Hippocampal formation (tissue), 2 donors: ENCODE results near the gene CEP97.
A peak's percentile ranks its signal among the peaks of the same experiment; 100 is the strongest.
"Not testable (repeated sequence)": the region's sequence is repeated elsewhere in the genome, so short reads cannot be mapped to it uniquely, and the experiment has no call there.

Source experiments
- DNase-seq, 2 donors: peaks; one replicate each; lab custom pipeline; 2025; lab: John Stamatoyannopoulos, UW

Gene CEP97

GRCh38 chr3:101701696-101702634 lies 22.4 kb upstream of the CEP97 start:
- no peak for DNase-seq

GRCh38 chr3:101702726-101703125 lies 21.7 kb upstream of the CEP97 start:
- no peak for DNase-seq

GRCh38 chr3:101703169-101703568 lies 21.2 kb upstream of the CEP97 start:
- DNase-seq: no peak

- DNase-seq: not testable (repeated sequence)
These were observed 19.8 kb upstream of the CEP97 start for GRCh38 chr3:101704639-101705038.

DNA sequence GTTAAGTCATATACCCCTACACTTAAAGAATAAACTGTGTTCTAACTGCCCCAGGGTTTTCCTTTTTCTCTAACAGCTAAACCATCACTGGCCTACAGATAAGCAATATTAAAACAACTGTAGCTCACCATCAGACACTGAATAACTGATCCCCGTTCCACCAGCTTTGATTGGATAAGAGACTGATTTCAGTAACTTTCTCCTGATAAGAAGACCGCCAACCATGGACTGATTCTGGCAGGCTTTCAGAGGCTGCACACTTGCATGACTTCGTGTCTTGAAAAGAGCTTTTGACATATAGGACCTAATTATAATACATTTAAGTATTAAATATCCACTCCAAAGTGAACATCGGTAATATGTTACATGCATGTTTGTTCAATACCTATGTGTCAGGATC lies 15.3 kb upstream of the CEP97 start:
- no peak for DNase-seq

DNA sequence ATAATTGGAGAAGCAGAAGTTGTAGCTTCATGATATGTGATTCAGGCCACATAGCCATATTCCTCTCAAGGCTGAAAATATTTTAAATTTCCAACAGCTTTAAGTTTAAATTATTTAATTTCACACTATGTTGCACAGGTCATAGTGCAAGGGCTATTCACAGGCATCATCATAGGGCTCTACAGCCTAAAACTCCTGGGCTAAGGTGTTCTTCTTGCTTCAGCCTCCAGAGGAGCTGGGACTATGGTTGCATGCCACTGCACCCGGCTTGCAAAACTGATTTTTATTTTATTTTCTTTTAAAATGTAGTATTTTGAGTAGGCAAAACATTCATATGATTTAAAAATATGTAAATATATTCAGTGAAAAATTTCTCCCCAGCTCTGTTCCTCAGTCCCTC lies 6.0 kb upstream of the CEP97 start:
- DNase-seq: no peak

DNA sequence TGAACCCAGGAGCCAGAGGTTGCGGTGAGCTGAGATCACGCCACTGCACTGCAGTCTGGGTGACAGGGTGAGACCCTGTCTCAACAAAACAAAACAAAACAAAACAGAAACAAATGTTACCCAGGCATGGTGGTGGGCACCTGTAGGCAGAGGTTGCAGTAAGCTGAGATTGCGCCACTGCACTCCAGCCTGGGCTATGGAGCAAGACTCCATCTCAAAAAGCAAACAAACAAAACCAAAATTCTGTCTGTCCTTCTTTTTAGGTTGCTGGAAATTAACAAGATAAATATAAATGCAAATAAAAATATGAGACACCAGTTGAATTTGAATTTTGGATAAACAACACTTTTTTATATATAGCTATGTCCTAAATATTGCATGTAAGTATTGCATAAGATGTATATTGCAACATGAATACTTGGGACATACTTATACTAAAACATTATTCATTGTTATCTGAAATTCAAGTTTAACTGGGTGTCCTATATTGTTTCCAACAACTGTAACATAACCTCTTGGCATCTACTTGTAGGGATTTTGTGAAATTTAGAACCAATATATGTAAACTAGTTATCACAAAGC lies 4.7 kb upstream of the CEP97 start:
- DNase-seq: no peak

- DNase-seq: no peak
These were observed 3.3 kb upstream of the CEP97 start for GRCh38 chr3:101720851-101721840.

DNA sequence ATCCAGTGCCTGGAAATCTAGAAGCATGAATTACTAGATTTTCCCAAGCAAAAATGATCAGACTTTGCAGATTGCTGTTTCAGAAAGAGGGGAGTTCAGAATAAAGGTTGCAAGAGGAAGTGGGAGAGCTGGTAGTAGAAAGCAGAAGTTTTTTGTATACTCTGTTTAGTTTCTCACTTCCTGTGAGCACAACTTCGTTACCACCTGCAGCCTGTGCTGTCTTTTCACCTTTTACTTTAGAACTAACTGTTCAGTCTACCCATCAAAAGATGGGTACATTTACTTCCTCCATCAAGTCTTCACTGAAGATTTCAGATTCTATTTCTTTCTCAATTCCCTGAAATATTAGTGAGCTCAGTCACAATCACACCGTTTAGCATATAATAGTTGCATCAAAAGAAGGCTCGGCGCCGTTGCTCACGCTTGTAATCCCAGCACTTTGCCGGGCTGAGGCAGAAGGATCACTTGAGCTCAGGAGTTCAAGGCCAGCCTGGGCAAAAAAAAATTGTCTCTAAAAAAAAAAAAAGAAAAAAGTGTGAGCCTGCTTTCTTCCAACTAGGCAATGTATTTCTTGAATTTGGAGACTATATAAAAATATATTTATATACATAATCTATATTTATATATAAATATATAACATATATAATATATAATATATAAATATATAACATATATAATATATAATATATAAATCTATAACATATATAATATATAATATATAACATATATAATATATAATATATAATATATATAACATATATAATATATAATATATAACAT lies 1.8 kb upstream of the CEP97 start:
- DNase-seq: no peak

DNA sequence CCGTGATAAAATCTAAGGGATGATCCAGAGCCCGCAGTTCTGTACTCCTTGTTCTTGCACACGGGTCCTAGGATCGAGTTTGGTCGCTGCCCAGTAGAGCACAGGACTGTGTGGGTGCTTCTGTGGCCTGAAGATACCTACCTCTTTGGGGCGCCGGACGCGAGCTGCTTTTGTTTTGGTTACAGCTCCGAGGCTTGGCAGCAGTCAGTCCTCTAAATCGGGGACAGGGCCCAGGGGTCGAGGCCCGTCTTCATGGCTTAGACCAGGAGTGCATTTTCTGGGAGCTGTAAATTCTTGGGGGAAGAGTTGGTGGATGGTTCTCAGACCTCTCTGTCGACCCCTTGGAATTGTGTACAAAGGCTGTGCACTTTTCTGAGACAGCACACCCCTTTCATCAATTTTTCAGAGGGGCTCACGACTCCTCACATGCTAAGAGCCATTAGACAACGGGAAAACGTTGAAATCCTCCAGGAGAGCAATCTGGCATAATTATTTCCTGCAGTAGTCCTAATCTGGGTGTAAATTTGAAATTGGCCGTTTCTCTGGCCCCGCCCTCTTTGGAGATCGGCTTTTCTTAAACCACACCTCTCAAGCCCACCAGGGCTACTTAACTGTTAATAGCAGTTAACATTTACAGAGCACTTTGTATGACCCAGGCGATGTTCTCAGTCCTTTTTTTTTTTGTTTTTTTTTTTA lies 928 bp downstream of the CEP97 start:
- peak in 1 of 2 donors; percentile 41 for DNase-seq

GRCh38 chr3:101725890-101726275 lies 1.5 kb downstream of the CEP97 start:
- DNase-seq: no peak

DNA sequence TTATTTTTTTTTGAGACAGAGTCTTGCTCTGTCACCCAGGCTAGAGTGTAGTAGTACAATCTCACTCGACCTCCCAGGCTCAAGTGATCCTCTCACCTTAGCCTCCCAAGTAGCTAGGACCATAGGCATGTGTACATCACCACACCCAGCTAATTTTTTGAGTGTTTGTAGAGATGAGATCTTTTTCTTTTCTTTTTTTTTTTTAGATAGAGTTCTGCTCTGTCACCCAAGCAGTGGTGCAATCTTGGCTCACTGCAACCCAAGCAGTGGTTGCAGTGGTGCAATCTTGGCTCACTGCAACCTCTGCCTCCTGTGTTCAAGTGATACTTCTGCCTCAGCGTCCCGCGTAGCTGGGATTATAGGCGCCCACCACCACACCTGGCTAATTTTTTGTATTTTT lies 5.2 kb downstream of the CEP97 start:
- DNase-seq: no peak

- DNase-seq: no peak
These were observed 6.4 kb downstream of the CEP97 start for GRCh38 chr3:101730839-101731238.

DNA sequence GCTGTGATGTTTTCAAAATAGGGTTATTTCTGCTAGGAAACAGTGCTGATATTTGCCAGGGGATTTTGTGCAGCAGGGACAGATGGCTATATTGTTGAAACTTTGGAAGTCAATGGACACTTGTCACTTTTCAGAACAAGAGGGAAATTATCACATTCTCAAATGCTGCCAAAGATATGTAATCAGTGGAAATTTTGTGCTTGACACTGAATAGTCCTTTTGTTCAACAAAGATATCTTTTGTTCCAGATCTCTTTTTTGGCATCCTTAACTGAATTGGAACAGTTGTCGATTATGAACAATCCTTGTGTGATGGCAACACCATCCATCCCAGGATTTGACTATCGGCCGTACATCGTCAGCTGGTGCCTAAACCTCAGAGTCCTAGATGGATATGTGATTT lies 7.8 kb downstream of the CEP97 start:
- DNase-seq: peak; percentile 30 to 97

GRCh38 chr3:101735833-101736232 lies 11.4 kb downstream of the CEP97 start:
- no peak for DNase-seq

GRCh38 chr3:101741914-101742313 lies 17.5 kb downstream of the CEP97 start:
- DNase-seq: not testable (repeated sequence)

DNA sequence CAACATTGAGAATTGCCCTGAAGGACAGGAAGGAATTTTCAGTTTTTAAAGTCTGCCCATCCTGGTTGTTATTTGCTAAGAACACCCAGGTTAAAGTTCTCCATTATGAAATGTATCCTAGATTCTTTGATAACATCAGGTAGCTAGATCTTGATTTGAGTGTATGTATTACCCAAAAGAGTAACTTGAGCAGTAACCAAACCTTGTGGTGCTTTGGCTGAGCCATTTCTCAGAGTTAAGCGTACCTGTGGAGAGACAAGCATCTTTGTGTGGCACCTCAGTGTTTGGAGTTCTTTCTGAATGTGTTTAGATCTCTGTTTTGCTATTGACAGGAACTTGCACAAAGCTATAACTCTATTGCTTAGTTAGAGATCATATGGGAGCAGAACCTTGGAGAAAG lies 20.4 kb downstream of the CEP97 start:
- no peak for DNase-seq

DNA sequence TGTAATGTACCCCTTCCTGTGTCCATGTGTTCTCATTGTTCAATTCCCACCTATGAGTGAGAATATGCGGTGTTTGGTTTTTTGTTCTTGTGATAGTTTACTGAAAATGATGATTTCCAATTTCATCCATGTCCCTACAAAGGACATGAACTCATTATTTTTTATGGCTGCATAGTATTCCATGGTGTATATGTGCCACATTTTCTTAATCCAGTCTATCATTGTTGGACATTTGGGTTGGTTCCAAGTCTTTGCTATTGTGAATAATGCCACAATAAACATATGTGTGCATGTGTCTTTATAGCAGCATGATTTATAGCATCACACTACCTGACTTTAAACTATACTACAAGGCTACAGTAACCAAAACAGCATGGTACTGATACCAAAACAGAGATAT lies 21.5 kb downstream of the CEP97 start:
- not testable (repeated sequence) for DNase-seq

- DNase-seq: not testable (repeated sequence)
These were observed 29.1 kb downstream of the CEP97 start for GRCh38 chr3:101753386-101754113.

- DNase-seq: peak; percentile 4 to 39
These were observed 33.8 kb downstream of the CEP97 start for GRCh38 chr3:101758224-101758623.
